Germinal center (tissue), 1 donor: ENCODE data around the gene KLHL11.
A peak's percentile ranks its signal among the peaks of the same experiment; 100 is the strongest.

Experiments used
- DNase-seq: peaks from one replicate; pipeline ENCODE4 v3.0.0; 2012; ENCODE audit warnings: mixed read lengths, low spot score

The KLHL11 gene, protein sequence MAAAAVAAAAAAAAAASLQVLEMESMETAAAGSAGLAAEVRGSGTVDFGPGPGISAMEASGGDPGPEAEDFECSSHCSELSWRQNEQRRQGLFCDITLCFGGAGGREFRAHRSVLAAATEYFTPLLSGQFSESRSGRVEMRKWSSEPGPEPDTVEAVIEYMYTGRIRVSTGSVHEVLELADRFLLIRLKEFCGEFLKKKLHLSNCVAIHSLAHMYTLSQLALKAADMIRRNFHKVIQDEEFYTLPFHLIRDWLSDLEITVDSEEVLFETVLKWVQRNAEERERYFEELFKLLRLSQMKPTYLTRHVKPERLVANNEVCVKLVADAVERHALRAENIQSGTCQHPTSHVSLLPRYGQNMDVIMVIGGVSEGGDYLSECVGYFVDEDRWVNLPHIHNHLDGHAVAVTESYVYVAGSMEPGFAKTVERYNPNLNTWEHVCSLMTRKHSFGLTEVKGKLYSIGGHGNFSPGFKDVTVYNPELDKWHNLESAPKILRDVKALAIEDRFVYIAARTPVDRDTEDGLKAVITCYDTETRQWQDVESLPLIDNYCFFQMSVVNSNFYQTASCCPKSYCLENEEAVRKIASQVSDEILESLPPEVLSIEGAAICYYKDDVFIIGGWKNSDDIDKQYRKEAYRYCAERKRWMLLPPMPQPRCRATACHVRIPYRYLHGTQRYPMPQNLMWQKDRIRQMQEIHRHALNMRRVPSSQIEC

DNA sequence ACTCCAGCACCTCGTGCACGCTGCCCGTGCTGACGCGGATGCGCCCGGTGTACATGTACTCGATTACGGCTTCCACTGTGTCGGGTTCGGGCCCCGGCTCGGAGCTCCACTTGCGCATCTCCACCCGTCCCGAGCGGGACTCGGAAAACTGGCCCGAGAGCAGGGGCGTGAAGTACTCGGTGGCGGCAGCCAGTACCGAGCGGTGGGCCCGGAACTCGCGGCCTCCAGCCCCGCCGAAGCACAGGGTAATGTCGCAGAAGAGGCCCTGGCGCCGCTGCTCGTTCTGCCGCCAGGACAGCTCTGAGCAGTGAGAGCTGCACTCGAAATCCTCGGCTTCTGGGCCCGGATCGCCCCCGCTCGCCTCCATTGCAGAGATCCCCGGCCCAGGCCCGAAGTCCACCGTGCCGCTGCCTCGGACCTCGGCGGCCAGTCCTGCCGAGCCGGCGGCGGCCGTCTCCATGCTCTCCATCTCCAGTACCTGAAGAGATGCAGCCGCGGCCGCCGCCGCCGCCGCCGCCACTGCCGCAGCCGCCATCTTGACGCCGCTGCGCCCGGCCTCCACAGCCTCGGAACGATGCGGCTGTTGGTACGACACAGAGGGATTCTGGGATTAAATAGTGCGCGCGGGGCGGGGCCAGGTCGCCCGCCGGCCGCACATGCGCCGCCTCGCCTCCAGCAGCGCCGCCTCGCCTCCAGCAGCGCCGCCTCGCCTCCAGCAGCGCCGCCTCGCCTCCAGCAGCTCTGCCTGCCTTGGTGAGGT, at the start of gene KLHL11:
Gene KLHL11, minus strand, starts transcription at position 588 of the 760 bp plus-strand sequence. Its CDS starts 53 bp downstream, at position 535.
- DNase-seq = peak; percentile 92

DNA sequence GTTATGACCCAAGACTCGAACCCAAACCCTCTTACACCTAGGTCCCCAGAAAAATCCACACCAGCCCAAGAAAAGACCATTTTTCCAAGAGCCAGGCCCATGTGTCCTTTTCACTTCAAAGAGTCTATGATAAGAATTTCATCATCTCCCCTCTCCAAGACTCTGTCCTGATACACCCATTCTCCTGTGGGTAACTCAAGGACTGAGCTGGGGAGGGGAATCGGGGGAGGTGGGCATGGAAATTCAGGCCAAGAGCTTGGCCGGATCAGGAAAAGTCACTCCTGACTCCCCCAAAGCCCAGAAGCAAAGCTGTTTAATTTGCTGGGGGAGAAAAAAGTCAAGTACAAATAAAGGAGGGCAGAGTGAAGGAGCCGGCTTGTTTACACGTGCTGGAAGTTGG, 49.8 kb upstream of the KLHL11 start:
- no peak for DNase-seq

DNA sequence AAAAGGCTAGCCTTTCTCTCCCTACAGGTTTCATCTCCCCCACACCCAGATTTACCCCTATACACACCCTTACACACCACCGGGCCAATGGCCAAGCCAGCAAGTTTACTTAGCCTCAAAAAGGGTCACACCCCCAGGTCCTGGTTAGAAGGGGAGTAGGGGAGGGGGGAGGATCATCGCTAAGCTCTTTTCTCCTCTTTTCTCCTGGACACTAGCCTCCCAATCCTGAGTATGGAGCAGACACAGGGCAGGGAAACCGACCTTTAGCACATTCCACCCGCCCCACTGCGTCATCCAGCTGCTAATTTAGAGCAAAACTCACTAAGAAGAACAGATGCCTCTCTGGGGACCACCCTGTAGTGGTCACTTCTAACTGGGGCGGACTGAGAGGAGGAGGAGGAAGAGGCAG, 49.1 kb upstream of the KLHL11 start:
- no peak for DNase-seq

DNA sequence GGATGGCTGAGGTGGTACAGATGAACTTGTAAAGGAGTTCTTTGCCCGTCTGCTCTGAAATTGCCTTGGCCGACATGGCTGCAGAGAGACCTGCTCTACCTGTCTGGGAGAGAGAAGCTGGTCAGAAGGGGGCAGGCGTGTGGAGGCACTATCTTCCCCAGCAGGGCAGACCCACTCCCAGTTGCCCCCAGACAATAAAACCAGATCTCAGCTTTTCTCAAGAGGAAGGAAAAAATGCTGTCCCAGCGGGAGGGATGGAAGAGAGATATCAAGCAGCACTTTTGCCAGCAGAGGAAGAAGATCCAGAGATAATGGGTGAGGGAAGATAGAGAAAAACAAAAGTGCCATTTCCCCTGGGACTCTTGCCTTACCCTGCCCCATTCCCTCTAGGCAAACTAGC, 48.6 kb upstream of the KLHL11 start:
- DNase-seq = no peak

DNA sequence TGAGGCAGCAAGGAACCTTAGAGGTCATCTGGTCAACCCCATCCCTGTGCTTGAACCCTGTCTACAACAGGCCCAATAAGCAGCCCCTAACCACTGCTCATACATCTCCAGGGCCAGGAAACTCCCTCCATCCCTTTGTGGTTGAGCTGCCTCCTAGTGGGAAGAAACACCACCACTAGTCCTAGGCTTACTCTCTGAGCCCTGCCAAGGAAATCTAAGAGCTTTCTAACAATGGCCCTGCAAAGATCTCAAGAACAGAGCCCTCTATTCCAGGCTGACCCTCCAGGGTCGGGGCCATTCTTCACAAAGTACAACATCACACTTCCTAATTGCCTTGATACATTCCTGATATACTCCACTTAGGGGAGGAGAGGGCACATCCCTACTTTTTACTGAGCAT, 47.7 kb upstream of the KLHL11 start:
- no peak for DNase-seq

DNA sequence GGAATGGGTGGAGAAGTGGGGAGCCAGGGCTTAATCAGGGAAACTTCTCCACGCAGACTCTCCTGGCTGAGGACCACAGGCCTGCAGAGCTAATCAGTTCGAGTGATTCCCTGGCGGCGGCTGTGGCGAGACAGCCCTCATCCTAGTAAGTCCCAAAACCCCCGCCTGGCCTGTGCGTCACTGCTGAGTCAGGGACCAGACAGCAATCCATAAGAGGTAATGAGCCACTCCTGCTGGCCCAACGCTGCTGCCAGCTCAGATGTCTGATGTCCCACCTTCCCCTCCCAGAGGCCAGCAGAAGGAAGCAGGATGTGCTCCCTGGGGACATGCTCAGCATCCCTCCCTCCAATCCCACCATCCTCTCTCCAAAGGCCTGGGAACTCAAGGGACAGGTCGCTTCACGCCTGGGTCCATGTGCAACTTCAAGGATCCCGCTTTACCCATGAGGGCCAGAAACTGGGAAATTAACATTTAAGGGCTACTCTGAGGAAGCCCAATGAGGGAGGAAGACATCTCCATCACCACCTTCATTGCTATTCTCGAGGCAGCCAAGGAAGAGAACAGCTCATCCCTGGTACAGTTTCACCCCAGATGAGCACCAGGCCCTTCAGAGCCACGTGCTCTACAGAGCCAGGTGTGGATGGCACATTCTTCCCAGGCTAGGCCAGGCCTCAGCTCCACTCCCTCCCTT, 45.6 kb upstream of the KLHL11 start:
- no peak for DNase-seq

DNA sequence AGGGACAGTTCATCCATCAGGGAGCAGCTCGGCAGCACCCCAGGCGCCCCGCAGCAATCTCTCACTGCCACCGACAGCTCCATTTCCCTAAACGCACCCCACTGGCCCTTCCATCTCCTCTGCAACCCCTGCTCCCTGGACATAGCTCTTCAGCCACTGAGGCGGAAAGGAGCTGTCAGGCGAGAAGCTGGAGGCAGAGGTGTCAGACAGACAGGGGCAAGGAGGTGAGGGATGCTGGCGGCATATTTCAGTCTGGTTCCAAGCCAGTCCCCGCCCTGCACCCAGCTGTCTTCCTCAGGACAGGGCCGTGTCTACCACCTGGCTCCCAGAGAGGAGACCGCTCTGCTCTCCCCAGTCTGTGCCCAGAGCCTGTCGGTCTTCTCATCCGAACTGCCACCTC, 43.9 kb upstream of the KLHL11 start:
- DNase-seq = no peak

DNA sequence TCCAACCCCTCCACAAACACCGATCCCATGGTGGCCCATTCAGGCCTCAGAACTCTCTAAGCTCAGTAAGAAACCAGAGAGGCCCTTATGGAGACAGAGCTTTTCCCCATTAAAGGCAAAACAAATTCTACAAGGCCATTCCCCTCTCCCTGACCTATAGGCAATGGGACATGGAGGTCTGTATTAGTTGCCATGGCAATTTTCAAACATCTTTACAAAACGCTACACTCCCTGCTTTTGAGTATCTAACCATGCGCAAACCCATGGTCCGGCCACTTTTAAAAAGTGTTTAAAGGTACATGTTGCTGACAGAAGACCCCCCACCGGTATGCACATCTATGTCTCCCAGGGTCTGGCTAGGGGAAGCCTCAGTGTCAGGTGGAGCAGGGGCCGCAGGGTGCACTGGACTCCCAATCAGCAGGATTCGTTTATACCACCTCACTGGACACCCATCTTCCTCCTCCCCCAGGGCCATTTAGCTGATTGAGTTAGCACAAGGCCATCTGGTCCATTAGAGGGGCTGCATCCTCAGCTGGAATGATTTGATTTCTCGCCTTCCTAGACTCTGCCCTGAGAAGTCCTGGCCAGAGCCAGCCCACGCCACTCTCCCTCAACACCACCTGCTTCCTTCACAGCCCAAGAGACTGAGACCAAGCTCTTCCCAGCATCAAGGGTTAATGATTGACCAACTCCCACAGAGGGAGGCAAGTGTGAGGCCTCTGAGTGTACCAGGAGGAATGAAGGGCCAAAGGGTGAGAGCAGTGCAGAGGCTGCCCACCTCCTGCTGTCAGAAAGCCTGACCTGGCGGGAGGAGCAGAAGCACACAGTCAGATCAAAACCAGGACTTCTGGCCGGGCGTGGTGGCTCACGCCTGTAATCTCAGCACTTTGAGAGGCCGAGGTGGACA, 42.7 kb upstream of the KLHL11 start:
- no peak for DNase-seq

DNA sequence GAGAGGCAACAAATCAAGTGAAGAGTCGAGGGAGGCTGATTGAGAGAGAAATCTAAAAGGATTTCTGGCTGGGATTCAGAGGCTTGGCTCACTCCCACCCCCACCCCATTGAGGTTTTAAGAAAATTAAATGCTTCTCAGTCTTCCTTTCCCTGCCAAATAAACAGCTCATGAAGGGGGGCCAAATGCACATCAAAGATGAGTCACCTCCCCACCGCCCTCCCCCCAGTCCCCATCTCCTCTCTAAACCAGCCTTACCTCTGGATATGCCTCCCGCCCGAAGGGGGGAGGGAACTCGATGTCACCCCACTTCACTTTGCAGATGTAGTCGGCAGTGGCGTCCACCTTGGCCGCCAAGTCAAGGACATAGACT, 41.9 kb upstream of the KLHL11 start:
- no peak for DNase-seq

DNA sequence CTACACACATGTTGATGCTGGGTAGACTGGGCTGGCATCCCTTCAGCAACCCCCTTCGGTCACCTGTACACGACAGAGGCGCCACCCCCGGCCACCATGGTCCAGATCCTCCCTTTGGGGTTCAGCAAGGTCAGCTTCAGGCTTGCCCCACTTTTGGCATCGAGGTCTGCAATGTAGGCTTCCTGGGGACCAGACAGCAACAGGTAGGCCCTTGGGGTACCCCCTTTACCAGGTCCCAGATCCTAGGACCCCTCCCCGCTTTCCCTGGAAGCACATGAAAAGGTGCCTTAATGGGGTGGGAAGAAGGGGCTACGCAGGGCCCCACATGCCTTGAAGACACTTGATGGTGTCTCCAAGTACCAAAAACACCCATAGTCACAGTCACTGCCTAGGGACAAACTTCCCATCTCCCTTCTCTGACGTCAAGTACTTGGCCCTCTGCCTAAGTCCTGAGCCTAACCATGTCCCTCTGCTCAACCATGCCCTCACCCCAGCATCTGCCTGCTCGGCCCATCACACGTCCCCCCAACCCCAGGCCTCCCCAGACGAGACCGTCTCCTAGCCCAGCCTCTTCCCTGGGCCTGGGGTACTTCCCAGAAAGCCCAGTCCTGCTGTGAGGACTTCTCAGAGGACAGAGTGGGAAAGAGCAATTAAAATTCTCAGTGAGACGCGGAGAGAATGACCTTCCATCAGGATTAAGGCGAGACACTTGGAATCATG, 41.4 kb upstream of the KLHL11 start:
- DNase-seq = no peak

DNA sequence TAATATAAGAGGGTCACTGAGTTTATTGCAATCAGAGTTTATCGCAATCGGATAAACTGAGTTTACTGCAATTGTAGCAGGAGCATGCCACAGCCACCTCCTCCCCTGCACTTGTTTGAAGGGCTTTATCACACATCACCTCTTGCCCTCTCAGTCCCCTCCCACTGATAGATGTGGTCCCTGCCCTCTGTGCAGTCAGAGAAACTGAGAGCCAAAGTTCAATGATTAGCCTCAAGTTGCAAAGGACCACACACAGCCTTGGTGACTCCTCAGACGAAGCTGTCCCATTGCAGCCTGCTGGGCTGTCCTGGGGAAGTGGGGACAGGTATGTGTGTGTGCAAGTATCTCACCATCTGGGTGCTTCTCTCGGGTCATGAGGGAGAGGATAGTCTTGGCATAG, 39.9 kb upstream of the KLHL11 start:
- DNase-seq = no peak

DNA sequence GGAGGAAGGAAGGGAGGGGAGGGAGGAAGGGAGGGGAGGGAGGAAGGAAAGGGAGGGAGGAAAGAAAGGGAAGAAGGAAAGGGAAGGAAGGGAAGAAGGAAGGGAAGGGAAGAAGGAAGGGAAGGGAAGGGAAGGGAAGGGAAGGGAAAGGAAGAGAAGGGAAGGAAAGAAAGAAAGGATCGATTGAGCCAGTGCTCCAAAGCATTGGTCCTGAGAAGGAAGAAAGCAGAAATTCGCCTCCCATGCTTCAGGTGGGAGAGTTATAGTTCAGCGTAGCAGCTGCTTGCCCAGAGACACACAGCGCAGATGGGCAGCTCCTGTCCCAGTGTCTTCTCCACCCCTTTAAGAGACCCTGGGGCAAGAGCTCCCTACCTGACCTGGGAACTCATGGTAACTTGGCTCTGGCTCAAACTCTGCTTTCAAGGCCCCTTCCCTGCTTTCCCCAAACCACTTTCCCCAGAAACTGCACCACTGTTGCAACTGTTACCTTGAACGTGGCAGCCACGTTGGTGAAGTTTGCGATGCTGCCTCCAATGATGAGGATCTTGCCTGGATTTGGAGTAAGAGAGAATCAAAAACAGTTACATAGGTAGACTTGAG, 39.1 kb upstream of the KLHL11 start:
- no peak for DNase-seq

DNA sequence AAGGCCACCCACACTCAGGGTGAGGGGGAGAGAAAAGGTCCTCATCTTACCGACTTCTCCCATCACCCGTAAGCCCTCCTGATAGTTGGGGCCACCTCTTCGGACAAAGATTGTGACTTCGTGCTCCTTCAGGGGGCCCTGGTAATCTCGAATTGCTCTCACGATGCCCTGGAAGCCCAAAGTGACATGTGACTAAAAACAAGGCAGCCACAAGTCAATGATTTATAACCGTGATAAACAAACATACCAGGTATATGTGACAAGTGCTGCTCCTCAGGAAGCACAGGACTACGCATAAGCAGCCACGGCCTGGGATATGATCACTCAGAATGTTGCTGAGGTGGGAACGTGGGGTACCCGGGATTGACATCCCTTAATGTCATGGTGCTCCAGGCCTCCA, 36.4 kb upstream of the KLHL11 start:
- no peak for DNase-seq

DNA sequence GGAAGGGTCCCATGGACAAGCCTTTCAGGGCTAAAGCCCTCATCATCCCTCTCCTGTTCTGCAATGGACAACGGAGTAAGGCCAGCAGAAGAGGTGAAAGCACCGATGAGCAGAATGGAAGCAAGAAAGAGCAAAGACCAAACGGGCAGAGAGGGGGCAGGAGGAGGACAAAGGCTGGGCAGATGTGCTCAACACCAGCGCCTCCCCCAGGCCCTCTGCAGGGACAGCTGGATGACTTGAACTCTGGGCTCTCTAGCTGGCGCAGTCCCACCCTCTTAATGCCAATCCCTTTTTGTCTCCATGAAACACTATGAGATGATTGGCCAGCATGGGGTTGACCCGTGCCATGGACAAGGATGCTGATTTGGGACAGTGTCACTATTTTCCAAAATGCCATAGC, 31.5 kb upstream of the KLHL11 start:
- no peak for DNase-seq

DNA sequence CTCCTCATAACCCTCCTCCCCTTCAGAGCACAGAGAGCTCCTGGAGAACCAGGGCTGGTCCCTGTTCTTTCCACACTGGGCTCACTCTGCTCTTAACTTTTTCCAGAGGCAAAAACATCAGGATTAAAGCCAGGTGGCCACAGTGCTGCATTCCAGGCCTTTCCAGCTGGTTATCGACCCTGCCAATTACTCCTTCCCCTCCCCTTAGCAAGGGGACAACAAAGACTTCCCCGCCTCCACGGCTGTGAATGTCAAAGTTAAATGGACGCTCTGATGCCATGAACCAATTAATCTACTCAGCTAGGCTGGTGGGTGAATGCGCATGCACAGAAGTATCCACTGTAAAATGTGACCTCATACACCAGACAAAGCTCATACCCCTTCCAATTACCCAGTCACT, 30.4 kb upstream of the KLHL11 start:
- no peak for DNase-seq

DNA sequence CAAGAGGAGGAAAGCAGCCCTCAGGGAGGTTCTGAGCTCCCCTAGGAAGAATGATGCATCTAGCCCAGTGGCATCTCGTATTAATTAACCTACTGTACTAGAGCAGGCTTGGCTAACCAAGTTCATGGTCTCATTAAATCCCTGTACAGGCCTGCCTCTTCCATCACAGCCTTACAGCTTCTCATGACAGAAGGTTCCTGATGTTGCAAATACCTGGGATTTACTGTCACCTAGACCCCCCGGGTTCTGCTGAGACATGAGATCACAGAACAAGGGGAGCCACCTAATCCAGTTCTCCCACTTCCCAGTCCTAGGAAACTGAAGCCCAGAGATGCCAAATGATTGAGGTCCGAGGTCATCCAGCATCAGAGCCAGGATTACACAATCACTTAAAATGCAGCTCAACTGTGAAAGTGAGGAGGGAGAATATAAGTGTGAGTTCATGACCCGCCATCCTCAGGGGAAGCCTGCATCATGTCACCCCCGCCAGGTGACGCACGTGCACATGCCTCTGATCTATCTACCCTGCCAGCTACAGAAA, 29.6 kb upstream of the KLHL11 start:
- DNase-seq = no peak

DNA sequence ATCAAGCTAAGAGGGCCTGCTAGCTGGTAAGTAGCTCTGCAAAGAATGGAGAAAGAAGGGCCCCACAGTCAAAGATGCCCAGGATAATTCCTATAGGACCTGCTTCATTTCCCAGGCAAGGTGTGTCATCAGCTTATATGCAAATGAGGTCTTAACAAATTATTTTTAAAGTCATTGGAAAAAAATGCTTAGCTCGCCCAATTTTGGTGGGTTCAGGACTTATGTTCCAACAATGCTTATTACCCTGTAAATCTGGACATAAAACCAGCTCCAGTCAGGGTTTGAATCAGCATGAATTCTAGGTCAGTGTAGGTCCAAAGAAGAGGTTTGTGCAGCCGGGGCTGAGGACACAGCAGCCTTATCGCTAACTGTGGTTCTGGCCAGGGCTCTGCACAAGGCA, 28.2 kb upstream of the KLHL11 start:
- no peak for DNase-seq

DNA sequence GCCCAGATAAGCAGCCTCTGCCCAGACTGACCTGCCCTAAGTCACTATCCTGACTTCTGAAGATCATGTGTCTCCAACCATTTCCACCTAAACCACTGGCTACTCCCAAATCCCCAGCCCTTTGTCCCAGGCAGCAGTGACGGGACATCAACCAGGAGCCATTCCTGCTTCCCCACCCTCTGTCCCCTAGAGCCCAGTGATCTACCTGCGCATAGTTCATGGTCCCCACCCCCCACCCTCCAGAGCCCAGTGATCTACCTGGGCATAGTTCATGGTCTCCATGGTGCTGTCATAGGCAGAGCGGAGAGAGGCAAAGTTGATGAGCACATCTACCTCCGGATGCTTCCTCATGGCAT, 26.8 kb upstream of the KLHL11 start:
- no peak for DNase-seq

DNA sequence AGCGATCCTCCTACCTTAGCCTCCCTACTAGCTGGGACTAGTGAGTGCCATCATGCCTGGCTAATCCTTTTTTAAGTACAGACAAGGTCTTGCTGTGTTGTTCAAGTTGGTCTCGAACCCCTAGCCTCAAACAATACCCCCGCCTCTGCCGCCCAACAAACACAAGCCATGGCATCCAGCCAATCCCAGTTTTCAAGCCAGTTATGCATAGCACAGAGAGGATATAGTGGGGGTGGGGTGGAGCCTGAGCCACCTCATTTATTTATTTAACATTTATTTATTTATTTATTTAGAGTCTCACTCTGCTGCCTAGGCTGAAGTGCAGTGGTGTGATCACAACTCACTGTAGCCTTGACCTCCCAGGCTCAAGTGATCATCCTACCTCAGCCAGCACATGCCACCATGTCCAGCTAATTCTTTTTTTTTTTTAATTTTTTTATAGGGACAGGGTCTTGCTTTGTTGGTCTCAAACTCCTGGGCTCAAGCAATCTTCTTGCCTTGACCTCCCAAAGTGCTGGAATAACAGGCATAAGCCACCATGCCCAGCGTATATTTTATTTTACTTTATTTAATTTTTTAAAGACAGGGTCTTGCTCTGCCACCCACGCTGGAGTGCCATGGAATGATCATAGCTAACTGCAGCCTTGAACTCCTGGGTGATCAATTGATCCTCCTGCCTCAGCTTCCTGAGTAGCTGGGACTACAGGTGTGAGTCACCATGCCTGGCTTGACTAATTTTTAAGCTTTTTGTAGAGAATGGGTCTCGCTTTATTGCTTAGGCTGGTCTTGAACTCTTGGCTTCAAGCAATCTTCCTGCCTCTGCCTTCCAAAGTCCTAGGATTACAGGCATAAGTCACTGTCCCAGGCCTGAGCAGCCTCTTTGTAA, 26.2 kb upstream of the KLHL11 start:
- no peak for DNase-seq
